NCI-H1417 (cell line): ENCODE data around the gene GDI2.
"Not testable (repeated sequence)": the region's sequence is repeated elsewhere in the genome, so short reads cannot be mapped to it uniquely, and the experiment has no call there.

ENCODE experiments used
- DNase-seq, 3 experiments: peaks; one replicate each; lab custom pipeline; 2025; lab: John Stamatoyannopoulos, UW

The GDI2 gene

DNA sequence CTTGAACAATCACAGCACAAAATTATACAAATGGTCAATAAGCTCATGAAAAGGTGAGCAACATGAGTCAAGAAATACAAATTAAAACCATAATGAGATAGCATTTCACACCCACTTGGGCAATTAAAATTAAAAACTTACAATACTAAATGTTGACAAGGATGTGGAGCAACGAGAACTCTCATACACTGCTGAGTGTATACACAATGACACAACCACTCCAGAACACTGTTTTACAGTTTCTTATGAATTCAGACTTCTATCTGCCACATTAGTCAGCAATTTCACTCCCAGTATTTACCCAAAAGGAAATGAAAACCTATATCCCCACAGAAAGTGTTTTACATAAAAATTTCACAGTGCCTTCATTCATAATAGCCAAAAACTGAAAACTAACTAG, 31.1 kb downstream of the GDI2 start:
- DNase-seq, result no peak

- DNase-seq, result no peak
Observed at GRCh38 chr10:5779730-5780129, 33.5 kb downstream of the GDI2 start.

DNA sequence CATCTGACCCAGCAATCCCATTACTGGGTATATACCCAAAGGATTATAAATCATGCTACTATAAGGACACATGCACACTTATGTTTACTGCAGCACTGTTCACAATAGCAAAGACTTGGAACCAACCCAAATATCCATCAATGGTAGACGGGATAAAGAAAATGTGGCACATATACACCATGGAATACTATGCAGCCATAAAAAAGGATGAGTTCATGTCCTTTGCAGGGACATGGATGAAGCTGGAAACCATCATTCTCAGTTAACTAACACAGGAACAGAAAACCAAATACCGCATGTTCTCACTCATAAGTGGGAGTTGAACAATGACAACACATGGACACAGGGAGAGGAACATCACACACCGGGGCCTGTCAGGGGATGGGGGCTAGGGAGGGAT, 35.5 kb downstream of the GDI2 start:
- DNase-seq, result not testable (repeated sequence)

DNA sequence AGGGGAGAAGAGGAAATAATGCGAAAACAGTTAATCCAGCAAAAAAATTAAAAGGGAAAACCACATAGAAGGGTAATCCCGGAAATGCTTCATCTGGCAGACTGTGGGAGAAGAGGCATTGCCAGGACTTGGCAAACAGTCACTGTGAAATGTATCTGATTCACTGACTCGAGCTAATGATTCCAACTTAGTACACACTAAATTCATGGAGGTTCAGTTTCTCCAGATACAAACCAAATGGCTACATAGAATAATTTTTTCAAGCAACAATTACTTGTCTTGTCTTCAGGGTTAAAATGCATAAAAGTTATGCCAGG, 36.4 kb downstream of the GDI2 start:
- DNase-seq, result no peak

- DNase-seq, result no peak
Observed at GRCh38 chr10:5776136-5776880, 36.9 kb downstream of the GDI2 start.

DNA sequence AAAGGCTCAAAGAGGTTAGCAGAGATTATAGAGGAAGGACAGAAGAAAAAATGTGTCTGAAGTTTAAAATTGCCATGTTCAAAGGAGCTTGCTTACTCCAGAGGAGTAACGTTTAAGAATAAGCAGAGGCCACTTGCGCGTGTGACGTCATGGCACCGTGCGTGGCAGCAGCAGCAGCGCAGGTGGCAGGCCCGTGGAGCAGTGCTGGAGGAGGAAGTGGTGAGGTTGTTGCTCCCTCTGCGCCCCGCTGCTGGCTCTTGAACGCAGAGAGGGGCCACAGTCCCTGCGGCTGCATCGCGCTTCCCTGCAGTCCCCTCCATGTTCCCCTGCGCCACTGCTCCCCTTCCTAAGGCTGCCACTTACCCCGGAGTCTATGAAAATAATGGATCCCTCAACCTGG, 37.5 kb downstream of the GDI2 start:
- DNase-seq, result no peak

GRCh38 chr10:5774987-5775620, 38.1 kb downstream of the GDI2 start:
- no peak for DNase-seq

GRCh38 chr10:5766189-5766588, 47.0 kb downstream of the GDI2 start:
- no peak for DNase-seq

- no peak for DNase-seq
Observed at GRCh38 chr10:5765617-5766016, 47.6 kb downstream of the GDI2 start.

GRCh38 chr10:5764422-5765297, 48.6 kb downstream of the GDI2 start:
- no peak for DNase-seq

DNA sequence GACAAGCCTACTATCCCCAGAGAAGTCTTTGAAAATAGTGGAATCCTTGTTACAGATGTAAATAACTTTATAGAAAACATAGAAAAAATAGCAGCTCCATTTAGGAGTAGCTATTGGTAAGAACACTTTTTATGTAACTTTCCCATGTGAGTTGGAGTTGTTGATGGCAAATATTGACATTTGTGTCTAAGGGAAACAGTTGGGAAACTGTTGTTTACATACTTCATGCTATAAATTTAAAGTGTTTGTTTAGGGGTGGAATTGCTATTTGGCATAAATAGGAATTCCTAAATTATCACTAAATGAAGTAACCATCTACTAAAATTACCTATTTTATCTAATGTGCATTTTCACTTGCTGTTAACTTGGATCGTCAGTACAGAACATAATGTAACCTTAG, 50.7 kb downstream of the GDI2 start:
- DNase-seq, result no peak

DNA sequence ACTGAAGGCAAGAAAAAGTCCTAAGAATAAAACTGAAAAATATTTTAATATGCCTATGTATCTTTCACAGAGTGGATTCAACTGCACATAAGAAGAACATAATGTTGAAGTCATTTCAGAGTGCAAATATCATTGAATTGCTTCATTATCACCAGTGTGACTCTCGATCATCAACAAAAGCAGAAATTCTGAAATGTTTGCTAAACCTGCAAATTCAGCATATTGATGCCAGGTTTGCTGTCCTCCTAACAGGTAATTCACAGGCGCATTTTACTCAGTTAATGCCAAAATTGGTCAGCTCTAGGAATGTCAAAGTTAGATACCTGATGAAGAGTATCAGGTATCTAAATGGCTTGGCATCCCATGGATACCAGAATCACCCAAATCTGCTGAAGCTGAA, 52.0 kb downstream of the GDI2 start:
- DNase-seq, result no peak

- no peak for DNase-seq
Observed at GRCh38 chr10:5760515-5760914, 52.7 kb downstream of the GDI2 start.

GRCh38 chr10:5758927-5759326, 54.3 kb downstream of the GDI2 start:
- DNase-seq, result no peak

- DNase-seq, result no peak
Observed at GRCh38 chr10:5757766-5758517, 55.3 kb downstream of the GDI2 start.

DNA sequence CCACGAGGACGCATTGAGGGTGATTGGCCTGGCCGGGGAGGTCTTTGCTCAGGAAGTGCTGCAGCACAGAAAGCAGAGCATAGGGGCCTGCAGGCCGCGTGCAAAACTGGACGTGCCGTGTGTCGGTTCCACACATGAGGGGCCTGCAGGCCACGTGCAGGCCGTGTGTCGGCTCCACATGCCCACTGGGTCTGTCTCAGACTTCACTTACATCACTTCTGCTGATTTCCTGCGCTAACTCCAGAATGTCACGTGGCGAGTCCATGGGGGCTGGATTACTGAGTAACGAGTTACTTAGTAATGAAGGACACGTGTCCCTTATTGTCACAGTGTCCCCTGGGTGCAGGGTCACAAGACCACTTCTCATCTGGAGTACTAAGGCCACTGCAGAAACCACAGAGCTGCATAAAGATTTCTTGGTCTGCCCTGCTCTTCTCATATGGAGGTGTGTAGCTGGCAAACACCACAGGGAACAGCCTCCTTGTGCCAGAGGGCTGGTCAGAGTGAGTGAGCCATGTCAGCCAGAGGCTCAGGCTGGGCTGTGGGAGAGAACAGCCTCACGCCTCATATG, 60.8 kb downstream of the GDI2 start:
- DNase-seq, result no peak

DNA sequence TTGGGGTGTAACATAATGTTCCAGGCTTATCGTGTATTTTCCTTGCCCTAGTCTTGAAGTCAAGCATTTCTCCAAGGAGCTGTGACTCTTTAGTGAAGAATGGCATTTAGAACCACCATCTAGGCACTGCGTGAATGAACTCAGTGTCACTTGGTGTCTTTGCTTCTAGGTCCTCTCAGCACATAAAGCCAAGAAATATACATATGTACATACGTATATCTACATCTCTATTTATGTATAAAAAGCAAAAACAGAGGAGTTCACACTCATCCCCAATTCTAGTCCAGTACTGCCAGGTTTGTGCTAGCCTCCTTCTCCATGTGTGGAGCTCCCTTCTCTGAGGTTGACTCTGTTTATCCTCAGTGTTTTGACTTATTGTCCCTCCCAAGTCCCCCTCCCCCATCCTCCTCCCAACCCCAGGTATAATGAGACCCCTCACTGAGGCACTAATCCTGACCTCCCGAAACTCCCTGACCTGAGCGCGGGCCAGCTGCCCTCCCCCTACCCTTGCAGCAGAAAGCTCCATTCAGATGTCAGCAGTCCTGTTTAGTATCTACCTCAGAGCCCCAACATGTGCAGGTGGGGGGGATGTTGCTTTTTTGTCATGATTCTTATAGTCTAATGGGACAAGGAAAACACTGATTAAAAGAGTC, 61.5 kb downstream of the GDI2 start:
- DNase-seq, result no peak

- no peak for DNase-seq
Observed at GRCh38 chr10:5748394-5748803, 64.8 kb downstream of the GDI2 start.

GRCh38 chr10:5746197-5746596, 67.0 kb downstream of the GDI2 start:
- peak in 2 of 3 experiments; percentile 16 to 60 for DNase-seq

DNA sequence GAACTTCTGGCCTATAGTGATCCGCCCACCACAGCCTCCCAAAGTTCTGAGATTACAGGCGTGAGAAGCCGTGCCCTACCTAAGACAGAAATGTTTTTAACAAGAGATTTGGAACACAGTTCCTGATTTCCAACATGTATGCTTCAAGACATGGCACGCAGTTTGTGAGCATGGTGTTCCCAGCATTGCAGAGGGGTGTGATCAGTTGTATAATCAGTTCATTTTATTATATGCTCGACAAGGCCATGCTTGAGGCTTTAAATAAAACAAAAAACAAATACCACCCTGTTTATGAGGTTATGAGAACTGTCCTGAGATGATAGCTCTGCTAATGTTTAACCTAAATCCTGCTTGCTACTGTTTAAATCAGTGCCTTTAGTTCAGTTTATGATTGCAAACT, 68.4 kb downstream of the GDI2 start:
- no peak for DNase-seq

DNA sequence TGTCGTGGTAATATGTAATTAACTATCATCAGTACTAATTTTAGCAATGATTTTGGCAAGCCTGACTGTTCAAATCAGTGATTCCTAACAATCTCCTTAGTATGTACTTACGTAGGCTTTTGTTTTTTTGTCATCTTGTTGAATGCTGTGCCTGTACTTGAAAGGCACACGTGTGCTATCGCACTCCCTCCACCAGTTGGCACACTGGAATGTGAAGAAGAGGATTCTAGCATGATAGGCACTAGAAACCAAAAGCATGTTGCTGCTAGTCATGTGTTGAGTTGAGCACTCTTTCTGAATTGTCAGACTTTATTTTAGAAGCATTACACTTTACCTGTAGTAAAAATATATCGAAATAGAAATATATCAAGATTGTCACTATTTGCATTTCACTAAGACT, 69.5 kb downstream of the GDI2 start:
- no peak for DNase-seq
